ENCODE results near the gene TMEM273.

TMEM273 gene

DNA sequence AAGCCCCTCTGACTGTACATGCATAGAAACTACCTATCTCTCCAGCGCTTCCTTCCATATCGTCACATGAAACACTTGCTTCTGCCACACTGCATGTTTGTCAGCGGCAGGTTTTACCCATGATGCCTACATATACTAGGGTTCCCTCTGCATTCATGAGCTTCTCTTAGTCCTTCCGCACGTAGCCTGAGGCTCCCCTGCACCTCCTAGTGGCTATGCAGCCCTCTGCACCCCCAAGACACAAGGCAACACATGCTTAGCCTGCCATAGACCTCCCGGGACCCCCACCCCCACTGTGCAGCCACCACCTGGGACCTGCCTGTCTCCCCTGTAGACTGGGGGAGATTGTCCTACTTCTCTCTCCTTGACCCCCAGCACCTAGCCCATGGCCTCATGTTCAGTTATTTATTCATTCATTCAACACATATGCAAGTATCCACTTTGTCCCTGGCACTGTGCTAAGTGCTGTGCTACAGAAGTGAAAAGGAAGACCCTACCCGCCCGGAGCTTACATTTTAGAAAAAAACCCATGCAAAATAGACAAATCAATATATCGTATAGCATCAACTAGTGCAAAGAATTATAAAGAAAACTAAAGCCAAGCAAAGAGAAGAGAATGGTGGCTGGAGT, 23.5 kb downstream of the TMEM273 start:
- DNase-seq (ENCODE audit: low read depth): no peak

DNA sequence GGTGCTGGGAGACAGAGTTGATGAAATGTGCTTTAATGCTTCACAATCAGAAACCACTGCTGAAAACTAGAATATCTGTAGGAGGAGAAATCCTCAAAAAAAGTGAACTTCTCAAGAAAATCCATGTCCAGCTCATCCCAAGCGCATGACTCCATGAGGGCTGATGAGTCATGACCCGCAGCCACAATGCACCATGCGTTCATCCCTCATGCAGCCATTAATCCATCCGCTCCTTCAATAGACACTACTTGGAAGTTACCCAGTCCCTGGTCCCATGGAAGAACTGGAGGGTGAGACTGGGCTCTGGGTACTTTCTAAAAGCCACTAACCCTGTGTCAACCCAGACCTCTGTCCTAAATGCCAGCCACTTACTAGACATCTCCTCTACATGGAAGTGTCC, 24.4 kb downstream of the TMEM273 start:
- peak; percentile 41 for DNase-seq (ENCODE audit: low read depth)

DNA sequence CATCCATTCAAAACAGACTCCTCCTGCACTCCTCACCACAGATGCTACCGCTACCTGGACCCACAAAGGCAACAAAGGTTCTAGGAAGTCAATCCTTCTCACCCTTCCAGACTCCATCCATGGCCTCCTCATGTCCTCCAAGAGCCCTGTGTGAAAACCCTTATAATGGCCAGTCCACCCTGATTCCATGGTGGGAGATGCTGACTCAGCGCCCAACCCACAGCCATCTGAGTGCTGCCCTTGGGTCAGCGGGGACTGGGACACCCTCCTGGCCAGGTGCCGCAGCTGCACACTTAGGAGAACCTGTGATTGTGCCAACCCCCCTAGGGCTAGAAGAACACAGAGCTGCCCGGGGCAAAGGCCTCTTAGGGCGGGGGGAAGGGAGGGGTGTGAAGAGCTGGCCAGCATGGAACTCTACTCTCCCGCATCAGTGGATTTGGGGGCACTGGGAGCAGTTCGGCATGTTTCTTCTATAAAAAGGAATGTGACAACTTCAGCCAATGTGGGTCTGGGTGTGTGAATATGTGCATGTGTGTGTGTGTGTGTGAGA, 25.4 kb downstream of the TMEM273 start:
- DNase-seq (ENCODE audit: low read depth): no peak

DNA sequence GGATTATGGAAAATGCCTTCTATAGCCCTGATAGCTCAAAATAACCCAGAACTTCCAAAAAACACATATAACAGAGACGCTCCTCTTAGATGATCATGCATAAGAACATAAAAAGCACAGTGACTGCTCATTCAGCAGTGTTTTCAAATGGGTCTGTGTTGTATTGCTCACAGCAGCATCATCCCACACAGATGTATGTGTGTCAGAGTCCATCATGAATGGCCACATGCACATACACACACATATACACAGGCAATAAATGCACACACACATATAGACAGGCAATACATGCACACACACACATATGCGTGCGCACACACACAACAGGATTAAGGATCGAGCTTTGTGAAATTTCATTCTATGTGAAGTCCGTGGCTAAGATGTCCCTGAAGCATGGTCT, 26.1 kb downstream of the TMEM273 start:
- DNase-seq (ENCODE audit: low read depth): no peak

DNA sequence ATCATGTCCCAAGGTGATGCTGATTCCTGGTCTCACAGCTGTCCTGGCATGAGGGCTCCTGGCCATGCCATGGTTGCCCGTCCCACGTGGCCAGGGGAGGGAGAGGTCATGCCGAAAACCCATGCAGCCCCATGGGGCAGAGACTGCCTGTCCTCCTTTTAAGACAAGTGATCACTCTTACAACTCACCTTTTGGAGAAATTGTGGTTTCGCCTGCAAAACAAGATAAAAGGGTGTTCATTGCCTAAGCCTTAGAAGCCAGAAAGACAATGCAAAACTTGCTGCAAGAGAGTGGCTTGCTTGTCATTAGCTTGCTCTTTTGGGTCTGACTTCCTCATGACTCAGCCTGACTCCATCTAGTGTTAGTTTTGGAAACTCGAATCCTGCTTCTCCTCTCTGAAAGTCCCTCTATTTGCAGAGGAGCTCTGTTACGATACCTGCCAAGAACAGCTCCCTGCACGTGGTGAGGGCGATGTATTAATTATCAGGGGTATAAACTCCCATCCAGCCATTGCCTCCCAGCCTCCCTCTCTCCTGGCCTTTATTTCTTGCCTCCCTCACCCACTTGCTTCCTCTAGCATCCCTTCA, 26.7 kb downstream of the TMEM273 start:
- DNase-seq (ENCODE audit: low read depth): peak; percentile 38

DNA sequence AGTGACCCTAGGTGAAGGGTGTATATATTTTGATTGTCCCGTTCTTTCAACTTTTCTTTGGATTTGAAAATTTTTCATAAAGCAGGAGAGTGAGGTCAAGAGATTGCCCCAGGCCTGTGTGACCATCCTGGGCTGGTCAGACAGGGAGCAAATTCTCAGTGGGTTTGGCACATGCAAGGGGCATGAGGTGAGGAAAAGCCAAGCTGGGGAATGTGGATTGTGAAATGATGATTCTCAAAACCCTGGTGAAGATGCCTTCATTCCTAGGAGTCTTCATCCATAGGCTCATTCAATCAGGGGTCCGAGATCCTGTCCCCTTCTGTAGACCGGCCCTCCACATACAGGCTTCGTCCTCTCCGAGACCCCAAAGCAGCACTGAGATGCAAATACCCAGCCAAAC, 27.4 kb downstream of the TMEM273 start:
- no peak for DNase-seq (ENCODE audit: low read depth)

DNA sequence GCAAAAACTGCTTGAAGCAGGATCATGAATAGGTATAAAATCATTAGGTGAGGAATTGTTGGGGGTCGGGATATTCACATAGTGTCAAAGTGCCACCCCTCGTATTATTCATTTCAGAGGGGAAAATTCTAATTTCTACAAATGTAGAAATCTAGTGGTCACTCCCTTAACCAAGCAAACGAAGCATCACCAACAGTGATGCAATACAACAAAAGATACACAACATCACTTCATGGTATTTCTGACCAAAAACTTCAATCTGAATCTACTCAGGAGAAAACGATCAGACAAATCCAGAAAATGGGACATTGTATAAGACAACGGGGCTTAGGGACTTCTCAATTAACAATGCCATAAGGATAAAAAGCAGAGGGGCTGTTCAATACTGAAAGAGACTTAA, 28.1 kb downstream of the TMEM273 start:
- DNase-seq (ENCODE audit: low read depth): no peak

DNA sequence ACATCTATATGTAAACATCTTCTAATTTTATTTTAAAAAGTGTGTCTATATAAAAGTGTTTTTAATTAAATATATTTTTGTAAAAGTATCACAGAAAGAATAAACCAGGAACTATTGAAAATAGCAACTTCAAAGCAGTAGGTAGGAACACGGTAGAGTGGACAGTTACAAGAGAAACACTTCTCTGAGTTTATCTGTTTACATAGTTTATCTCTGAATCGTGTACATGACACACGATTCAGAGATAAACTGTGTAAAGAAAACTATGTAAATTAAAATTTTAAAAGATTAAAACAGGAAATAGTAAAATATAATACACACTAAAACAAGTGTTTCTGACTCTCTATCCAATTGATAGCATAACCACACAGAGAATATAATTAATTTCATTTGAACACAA, 29.3 kb downstream of the TMEM273 start:
- no peak for DNase-seq (ENCODE audit: low read depth)

DNA sequence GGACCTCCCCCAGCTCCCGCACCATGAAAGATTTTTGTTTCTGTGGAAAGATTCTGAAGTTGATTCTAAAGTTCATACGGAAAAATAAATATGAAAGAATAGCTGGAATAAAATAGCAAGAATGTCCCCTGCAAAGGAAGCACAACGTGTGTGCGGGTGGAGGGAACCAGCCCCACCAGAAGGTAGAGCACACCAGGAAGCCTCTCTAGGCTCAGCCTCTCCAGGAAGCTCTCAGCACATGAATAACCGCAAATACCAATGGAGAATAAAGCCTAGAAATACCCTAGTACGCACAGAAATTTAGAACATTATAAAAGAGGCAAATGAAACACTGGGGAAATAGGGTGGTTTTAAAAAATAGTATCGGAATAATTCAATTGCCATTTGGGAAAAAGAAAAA, 29.8 kb downstream of the TMEM273 start:
- no peak for DNase-seq (ENCODE audit: low read depth)

DNA sequence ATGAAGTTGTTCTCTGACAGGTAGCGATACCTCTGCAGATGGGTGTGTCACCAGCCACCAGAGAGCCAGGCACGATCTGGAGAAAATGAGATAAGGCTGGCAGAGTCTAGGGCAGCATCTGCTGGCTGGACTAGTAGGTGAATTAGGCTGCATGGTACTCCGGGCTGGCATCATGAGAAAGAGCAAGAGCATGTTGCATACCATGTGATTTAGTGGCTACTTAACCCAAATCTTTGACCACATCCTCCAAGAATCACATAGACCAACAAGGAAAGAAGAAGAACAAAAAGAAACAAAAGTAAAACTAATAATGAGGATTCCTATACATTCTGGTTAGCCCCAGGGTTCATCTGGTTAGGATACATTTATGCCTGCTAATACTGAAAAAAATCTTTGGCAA, 31.0 kb downstream of the TMEM273 start:
- no peak for DNase-seq (ENCODE audit: low read depth)

DNA sequence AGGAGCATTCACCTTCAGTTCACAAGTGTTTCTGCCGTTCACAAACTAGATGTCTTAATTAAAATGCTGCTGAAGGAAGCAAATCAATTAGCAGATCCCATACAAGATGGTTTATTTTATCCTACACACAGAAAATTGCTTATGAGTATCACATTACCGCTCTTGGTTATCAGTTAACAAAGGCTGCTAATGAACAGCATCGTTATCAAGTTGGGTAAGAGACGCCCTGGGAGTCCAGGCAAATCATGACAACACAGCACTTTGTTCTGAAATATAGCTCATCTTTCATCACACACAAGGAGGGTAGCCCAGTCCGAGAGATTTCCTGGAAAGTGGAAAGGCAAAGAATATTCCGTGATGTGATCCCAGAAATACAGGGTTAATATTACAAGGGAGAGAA, 33.5 kb downstream of the TMEM273 start:
- no peak for DNase-seq (ENCODE audit: low read depth)

DNA sequence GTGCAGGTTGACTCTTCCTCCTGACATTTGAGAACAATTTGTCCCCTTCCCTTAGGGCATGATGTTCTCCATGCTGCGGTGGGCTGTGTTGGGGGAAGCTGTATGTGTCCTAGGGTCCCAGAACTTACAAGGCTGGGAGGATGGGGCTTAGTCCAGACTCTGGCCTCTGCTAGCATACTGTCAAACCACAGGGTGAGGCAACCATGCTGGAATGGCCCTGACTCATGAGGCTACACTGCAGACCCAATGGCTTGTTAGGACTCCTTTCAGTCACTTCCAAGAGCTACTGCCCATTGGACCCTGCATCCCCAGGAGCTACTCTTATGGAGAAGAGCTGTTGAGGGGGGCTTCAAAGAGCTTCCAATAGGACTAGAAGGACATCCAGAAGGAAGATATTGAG, 34.2 kb downstream of the TMEM273 start:
- DNase-seq (ENCODE audit: low read depth): no peak

DNA sequence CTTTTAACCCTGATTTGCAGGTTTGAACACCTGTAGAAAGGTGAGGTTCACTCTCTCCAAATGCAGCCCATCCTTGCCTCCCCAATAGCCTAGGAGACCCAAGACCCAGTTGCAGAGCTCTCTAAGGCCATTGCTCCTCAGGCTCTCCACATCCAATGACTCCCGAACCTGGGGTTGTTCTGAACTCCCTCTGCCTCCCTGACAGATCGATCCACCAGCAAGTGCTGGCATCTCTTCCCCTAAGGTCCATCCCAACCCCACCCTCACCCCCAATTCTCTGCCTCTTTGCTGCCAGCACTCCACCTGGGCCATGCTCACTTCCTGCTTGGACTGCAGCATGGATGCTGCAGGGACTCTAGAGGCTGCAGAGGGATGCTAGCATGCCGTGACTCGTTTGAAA, 35.1 kb downstream of the TMEM273 start:
- no peak for DNase-seq (ENCODE audit: low read depth)

DNA sequence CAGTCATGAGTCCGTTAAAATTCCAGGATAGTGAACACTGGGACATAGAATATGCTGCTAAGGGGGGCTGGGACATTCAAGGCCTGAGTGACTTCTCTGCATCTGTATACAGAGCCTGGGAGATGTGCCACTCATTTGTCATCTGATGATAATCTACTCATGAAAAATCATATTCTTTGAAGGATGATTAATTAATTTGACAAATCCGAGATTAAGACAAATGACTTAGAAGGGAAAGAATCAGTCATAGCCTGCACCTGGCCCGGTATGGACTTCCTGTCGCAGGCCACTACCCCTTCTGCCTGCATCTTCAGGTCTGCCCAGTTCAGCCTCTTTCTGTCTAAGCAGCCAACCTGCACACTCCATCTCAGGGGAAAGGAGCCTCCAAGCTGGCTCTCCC, 35.5 kb downstream of the TMEM273 start:
- DNase-seq (ENCODE audit: low read depth): no peak

DNA sequence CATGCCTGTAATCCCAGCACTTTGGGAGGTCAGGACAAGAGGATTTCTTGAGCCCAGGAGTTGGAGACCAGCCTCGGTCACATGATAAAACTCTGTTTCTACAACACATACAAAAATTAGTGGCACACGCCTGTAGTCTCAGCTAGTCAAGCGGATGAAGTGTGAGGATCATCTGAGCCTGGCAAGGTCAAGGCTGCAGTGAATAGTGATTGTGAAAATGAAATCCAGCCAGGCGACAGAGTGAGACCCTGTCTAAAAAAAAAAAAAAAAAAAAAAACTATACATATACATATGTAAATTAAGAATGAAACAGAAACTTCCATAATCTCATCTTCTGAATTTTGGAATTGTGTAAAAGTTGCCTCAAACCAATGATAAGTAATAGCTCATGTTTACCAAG, 36.2 kb downstream of the TMEM273 start:
- no peak for DNase-seq (ENCODE audit: low read depth)

DNA sequence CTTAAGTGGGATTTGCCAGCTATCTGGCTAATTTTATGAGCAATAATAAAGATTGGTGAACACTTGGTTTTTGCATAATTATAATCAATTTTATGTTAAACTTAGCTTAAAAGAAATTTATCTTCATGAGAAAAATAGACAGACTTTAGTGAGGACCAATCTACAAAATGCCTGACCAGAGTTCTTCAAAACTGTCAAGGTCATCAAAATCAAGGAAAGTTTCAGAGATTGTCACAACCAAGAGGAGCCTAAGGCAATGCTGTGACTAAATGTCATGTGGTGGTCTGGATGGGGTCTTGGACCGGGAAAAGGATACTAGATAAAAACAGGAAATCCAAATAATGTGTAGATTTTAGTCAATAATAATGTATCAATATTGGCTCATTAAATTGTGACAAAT, 36.7 kb downstream of the TMEM273 start:
- no peak for DNase-seq (ENCODE audit: low read depth)

DNA sequence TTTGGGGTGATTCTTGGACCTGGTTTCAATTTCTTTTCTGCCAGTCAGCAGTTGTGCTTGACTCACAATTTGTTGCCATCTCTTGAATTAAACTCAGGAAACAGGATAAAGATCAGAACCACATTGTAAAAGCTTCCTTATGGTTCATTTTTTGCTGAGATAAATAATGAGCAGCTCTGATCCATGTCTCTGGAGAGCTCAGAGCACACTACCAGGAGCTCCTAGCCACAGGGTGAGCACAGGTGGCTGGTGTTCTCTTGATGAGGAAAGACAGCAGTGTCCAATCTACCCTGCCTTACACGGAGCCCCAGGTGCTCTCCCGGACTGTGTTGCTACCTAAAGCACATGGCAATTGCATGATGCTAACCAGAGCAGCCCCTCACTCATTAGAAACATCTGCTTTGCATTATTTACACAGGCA, 37.2 kb downstream of the TMEM273 start:
- DNase-seq (ENCODE audit: low read depth): no peak

DNA sequence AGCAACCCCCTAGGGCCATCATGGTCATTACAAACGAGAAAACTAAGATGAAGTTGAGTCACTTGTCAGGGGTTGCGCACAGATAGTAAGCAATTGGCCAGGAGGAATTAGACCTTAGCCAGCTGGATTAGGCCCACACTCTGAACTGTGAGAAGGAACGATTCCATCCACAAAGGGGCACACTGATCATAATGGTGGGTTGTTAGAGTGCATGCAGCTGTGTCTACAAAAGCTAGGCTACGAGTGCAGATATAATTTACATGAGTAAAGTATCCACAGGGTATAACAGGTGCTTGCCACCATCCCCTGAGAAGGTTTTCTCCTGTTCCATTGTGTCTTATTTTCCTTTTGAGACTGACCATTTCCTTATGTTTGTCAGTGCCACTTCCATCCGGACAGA, 37.8 kb downstream of the TMEM273 start:
- no peak for DNase-seq (ENCODE audit: low read depth)

DNA sequence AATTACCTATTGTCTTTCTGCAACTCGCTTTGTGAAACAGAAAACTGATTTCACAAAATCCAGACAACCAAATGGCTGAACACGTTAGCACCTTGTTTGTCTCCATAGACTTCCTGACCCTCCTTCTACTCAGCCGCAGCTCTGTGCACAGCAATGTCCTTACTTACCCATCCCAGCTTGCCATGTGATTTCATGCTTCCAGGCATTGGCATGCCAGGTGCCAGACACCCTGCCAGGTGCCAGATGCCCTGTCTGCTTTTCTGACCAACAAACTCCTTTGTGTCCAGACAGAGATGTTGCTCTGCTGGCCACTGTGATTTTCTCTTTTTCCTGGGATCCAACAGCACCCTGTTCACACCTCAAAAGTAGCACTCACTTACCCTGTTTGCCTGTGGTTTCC, 38.3 kb downstream of the TMEM273 start:
- no peak for DNase-seq (ENCODE audit: low read depth)

DNA sequence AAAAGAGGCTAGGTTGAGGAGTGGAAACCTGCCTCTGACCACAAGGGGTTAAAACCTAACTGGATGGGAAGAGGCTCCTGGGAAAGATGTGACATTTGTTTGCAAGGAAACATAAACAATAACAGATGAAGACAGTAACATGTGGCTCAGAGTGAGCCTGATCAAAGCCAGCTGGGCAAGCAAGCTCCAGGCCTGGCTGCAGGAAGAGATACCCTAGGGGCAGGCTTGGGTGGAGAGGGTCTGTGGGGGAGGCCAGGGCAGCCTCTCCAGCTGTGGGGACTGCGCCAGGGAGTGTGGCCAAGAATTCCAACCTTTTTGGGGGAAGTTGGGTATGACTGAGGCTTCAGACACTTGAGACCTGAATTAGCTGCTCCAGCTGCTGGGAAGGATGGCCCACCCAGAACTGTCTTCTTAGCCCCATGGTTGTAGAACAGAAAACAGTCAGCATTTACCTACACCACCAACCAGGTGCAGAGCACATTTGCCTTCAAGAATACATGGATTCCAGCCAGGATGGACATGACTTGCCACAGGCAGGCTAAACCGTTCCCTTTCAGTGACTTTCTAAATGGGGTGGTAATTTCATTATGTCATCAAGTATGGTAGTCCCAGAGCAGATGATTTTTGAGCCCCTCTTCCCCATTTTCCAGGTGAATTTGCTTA, 44.0 kb downstream of the TMEM273 start:
- no peak for DNase-seq (ENCODE audit: low read depth)

DNA sequence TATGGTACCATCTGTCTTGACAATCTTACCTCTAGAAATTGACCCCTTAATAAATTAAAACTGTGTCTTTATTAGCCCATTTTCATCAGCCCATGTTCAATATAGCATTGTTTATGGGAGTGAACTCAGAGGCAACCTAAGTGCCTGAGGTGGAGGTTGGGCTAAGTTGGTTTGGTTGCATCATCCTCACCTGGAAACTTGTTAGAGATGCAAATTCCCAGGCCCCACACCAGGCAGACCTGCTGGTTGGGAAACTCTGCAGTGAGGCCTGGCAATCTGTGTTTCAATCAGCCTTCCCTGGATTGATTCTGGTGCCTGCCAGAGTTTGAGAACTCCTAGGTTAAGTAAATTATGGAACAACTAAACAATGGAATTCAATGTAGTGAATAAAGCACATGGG, 44.9 kb downstream of the TMEM273 start:
- DNase-seq (ENCODE audit: low read depth): no peak

DNA sequence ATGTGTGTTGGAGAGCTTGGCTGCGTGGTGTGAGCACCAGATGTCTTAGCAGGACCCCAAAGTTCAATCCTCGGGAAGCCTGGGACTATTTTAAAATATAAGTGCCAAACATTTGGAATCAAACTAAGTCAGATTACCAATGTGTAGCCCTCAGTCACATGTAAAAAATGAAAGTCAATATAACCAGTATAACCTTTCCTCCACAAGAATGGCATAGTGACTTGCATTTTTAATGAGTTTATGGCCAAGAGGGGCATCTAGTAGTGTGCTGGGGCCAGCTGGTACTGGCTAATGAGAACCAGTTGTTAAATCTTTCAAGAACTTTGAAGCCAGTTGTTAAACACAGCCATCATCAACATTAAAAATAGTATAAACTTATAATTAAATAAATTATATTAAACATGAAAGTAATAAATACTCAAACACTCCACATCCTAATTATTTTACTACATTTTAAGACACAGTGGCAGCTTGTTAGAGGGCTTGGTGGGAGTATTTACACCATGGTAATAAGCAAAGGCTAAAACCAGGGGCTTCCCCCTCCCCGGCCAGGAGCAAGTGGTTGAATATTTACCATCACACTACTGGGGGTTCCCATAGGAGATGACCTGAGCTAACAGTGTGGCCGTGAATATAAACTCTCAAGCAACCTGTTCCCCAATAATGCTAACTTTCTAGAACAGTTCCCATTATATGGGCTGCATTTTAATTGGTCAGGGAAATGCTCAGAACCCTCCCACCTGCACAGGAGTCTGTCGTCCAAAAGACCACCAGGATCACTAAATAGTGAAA, 46.5 kb downstream of the TMEM273 start:
- no peak for DNase-seq (ENCODE audit: low read depth)
